CD8-positive, alpha-beta memory T cell (primary cell): ENCODE results near the gene BICDL2. TPM values are rescaled to one million over a fixed set of nuclear protein-coding genes. Genes with fewer than 3 reads are reported as not detected.
A peak's percentile ranks its signal among the peaks of the same experiment; 100 is the strongest.

Experiments used
- CTCF ChIA-PET: fragments of 350-600 bp; sonication (Branson Sonifier 250); formaldehyde crosslinking; loops from one replicate; lab custom pipeline; 2021; ENCODE audit warnings: antibody characterized with exemption; lab: Charles Lee
- POLR2A ChIA-PET: fragments of 350-600 bp; sonication (Branson Sonifier 250); formaldehyde crosslinking; loops from one replicate; lab custom pipeline; 2021; ENCODE audit warnings: antibody characterized with exemption; lab: Charles Lee
- DNase-seq, 5 donors: peaks; one replicate each; pipeline versions ENCODE4 v3.0.0 to v3.0.0-alpha.2; 2020 to 2022; ENCODE audit warnings: mixed read lengths in 1 of 5
- H3K27ac ChIP-seq: one replicate; pipeline ENCODE4 v1.7.0; 2013; ENCODE audit warnings: low read depth, mild to moderate bottlenecking, low read length, moderate library complexity
- H3K27me3 ChIP-seq: 2 replicates; pipeline ENCODE4 v1.7.0; 2013; ENCODE audit warnings: low read length, mild to moderate bottlenecking; ENCODE audit not compliant: insufficient read depth, poor library complexity, severe bottlenecking
- H3K36me3 ChIP-seq: 2 replicates; pipeline ENCODE4 v1.7.0; 2013; ENCODE audit warnings: mild to moderate bottlenecking, low read length, moderate library complexity; ENCODE audit not compliant: insufficient read depth
- H3K4me1 ChIP-seq: 2 replicates; pipeline ENCODE4 v1.7.0; 2013; ENCODE audit warnings: mild to moderate bottlenecking, low read length, moderate library complexity; ENCODE audit not compliant: insufficient read depth
- H3K4me3 ChIP-seq: 2 replicates; pipeline ENCODE4 v1.7.0; 2013; ENCODE audit warnings: mild to moderate bottlenecking, low read length
- H3K9me3 ChIP-seq: 2 replicates; pipeline ENCODE4 v1.7.0; 2013; ENCODE audit warnings: mild to moderate bottlenecking, low read length
- H3K27ac Mint-ChIP-seq, 8 donors: one replicate each; pipeline ENCODE4 v1.8.0; 2020 to 2021; ENCODE audit warnings: mixed read lengths in 8 of 8, mild to moderate bottlenecking in 6 of 8, inconsistent platforms in 3 of 8, moderate library complexity in 3 of 8
- H3K27me3 Mint-ChIP-seq, 2 donors: one replicate each; pipeline ENCODE4 v1.8.0; 2020 to 2021; ENCODE audit warnings: mixed read lengths in 2 of 2, mild to moderate bottlenecking in 1 of 2, moderate library complexity in 1 of 2
- H3K36me3 Mint-ChIP-seq, 3 donors: one replicate each; pipeline ENCODE4 v1.8.0; 2020 to 2021; ENCODE audit warnings: mixed read lengths in 3 of 3, inconsistent platforms in 1 of 3, mild to moderate bottlenecking in 1 of 3
- H3K4me1 Mint-ChIP-seq, 3 donors: one replicate each; pipeline ENCODE4 v1.8.0; 2020 to 2021; ENCODE audit warnings: mixed read lengths in 3 of 3, inconsistent platforms in 1 of 3, mild to moderate bottlenecking in 1 of 3
- H3K4me3 Mint-ChIP-seq, 7 donors: one replicate each; pipeline ENCODE4 v1.8.0; 2020 to 2021; ENCODE audit warnings: mixed read lengths in 7 of 7, mild to moderate bottlenecking in 6 of 7, moderate library complexity in 4 of 7, inconsistent platforms in 2 of 7
- H3K9me3 Mint-ChIP-seq, 5 donors: one replicate each; pipeline ENCODE4 v1.8.0; 2020 to 2022; ENCODE audit warnings: mixed read lengths in 5 of 5, mild to moderate bottlenecking in 3 of 5, moderate library complexity in 2 of 5, inconsistent platforms in 1 of 5
- polyA plus RNA-seq: library from polyadenylated mRNA; unstranded; fragments of 300-500 nt; fragmentation: Illumina TruSeq; gene quantifications from one replicate; pipeline ENCODE4 v1.2.3, GENCODE V29; 2021
- total RNA-seq, 2 experiments: library from RNA; stranded (reverse); gene quantifications; one replicate each; pipeline ENCODE4 v1.2.3, GENCODE V29; 2021

BICDL2 gene
- total and polyA plus RNA-seq, 3 experiments from 2014 or later = not detected

DNA sequence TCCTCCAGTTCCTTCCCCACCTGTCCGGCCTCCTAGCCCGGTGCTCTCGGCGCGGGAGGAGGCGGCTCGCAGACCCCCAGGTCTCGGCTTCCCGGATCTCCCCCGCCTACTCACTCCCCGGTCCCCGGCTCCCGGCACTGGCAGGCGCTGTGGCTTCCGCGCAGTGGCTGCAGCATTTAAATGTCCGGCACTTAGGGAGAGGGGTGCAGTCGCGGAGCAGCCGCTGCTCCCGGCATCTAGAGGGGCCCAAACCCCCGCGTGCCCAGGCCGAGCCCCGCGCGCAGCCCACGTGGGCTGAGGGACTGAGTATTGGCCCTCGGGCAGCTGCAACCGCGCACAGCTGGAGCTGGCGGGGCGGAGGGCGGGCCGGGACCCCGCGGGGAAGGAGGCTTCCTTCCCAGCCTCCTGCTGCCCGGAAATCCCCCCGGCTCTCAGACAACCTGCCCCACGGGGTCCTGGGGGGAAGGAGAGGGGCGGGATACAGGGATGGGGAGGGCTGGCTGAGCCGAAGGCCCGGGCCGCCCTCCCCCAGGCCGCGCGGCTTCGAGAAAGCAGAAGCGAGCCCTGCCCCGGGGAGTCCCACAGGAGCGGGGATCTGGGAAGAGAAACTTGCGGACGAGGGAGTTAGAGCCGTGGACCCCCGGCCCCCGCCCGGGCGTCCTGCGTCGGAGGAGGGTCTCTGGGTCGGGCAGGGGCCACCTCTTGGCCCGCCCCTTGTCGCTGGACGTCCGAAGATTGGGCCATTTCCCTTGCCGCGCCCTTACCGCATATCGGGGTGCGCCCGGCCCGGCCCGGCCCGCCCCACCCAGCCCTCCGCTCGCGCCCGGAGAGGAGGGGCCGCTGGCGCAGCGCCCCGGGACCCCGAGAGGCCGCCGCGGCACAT is 9.3 kb upstream of the BICDL2 start, which contains the start of gene MMP25:
Gene MMP25, plus strand, starts transcription at position 804 of the 883 bp plus-strand sequence. CDS start 357 bp downstream, outside the sequence.
- peaks cover 43% of the 10 kb centered on the region for H3K27me3 ChIP-seq
- no peaks in the 10 kb centered on the region for H3K36me3 ChIP-seq
- Mint-ChIP-seq H3K4me3 (peak within 1 kb of the TSS; percentile 56 to 89 (median 83)), H3K36me3 (no peaks in the 10 kb centered on the region), H3K27ac (peak within 1 kb of the TSS in 5 of 8 donors; percentile 36 to 94 (median 42)), H3K27me3 (peaks cover 13 to 34% of the 10 kb centered on the region in 2 donors), H3K9me3 (no peaks in the 10 kb centered on the region), H3K4me1 (peaks cover 16 to 40% (median 31%) of the 10 kb centered on the region in 3 donors)
- no peaks in the 10 kb centered on the region for H3K9me3 ChIP-seq
- ChIA-PET CTCF (interaction anchor here (0.7 to 9.7 kb wide), 6 partner anchors 11 to 84 kb away, joined by 3 to 119 read pairs (median 6); no protein-coding TSS in a partner anchor), POLR2A (interaction anchor here (0.6 to 1.4 kb wide), 5 partner anchors 11 to 166 kb away, joined by 3 to 6 read pairs (median 5); no protein-coding TSS in a partner anchor)
- DNase-seq = no peak
- H3K4me3 ChIP-seq = peak within 1 kb of the TSS; percentile 51
- H3K4me1 ChIP-seq = peaks cover 27% of the 10 kb centered on the region
- H3K27ac ChIP-seq = no peak within 1 kb of the TSS

DNA sequence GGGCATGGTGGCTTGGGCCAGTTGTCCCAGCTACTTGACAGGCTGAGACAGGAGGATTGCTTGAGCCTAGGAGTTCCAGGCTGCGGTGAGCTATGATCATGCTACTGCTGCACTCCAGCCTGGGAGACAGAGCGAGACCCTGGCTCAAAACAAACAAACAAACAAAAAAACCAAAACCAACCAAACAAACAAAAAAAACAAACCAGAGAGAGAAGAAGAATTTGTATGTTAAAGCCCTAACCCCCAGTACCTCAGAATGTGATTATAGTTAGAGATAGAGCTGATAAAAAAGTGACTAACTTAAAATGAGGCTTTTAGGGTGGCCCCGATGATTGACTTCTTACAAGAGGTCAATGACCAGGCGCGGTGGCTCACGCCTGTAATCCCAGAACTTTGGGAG is 8.0 kb upstream of the BICDL2 start:
- Histone ChIP-seq H3K9me3 (no peaks in the 10 kb centered on the region), H3K36me3 (no peaks in the 10 kb centered on the region), H3K4me3 (no peak overlapping the region), H3K27me3 (peaks cover 51% of the 10 kb centered on the region), H3K4me1 (peaks cover 27% of the 10 kb centered on the region), H3K27ac (no peak overlapping the region)
- Mint-ChIP-seq H3K4me1 (peaks cover 12 to 30% (median 22%) of the 10 kb centered on the region in 3 donors), H3K27ac (peak overlapping the region in 3 of 8 donors; percentile 6 to 66 (median 42)), H3K4me3 (peak overlapping the region; percentile 56 to 89 (median 83)), H3K9me3 (no peaks in the 10 kb centered on the region), H3K36me3 (no peaks in the 10 kb centered on the region), H3K27me3 (peaks cover 17 to 34% of the 10 kb centered on the region in 2 donors)
- ChIA-PET CTCF (interaction anchor here (0.9 to 9.7 kb wide), 5 partner anchors 9 to 85 kb away, joined by 3 to 119 read pairs (median 9); no protein-coding TSS in a partner anchor), POLR2A (interaction anchor here (0.8 kb wide), 1 partner anchor 8 kb away, joined by 3 read pairs; the partner anchor contains the start of gene BICDL2)
- DNase-seq = no peak

DNA sequence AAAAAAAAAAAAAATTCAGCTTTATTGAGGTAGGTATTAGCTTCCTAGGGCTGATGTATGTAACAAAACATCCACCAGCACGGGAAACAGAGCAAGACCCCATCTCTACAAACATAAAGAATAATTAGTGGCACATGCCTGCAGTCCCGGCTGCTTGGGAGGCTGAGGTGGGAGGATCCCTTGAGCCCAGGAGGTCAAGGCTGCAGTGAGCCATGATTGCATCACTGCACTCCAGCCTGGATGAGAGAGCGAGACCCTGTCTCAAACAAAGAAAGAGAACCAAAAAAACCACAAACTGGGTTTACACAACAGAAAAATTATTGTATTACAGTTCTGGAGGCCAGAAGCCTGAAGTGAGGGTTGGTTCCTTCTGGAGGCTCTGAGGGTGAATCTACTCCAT is 5.6 kb upstream of the BICDL2 start:
- Histone ChIP-seq H3K4me3 (no peak overlapping the region), H3K4me1 (peaks cover 27% of the 10 kb centered on the region), H3K36me3 (no peaks in the 10 kb centered on the region), H3K9me3 (no peaks in the 10 kb centered on the region), H3K27me3 (peaks cover 71% of the 10 kb centered on the region), H3K27ac (no peak overlapping the region)
- ChIA-PET CTCF (interaction anchor here (1.5 to 9.7 kb wide), 2 partner anchors 12 to 39 kb away, joined by 3 to 119 read pairs; no protein-coding TSS in a partner anchor), POLR2A (interaction anchor here (1.2 kb wide), 1 partner anchor 11 kb away, joined by 5 read pairs; no protein-coding TSS in a partner anchor)
- no peak for DNase-seq
- Mint-ChIP-seq H3K27me3 (peaks cover 37 to 51% of the 10 kb centered on the region in 2 donors), H3K27ac (no peak overlapping the region), H3K4me3 (no peak overlapping the region), H3K36me3 (no peaks in the 10 kb centered on the region), H3K4me1 (peaks cover 7 to 16% (median 11%) of the 10 kb centered on the region in 3 donors), H3K9me3 (no peaks in the 10 kb centered on the region)

DNA sequence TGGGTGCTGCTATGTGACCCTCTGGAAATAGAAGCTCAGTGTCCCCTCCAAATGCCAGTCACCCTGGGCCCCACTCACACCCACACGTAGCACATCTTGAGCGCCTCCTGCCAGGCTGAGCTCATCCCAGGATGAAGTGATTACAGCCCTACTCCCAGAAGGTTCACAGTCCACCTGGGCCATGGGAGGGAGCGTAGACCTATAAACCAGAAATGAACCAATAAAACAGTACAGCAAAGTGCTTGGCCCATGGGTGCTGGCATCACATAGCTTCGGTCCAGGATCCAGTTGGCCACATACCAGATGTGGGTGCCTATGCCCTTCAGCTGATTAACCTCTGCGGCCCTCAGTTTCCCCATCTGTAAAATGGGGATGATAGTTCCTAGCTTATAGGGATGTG is 2.2 kb upstream of the BICDL2 start:
- H3K27ac Mint-ChIP-seq = no peak overlapping the region
- H3K27me3 Mint-ChIP-seq = peaks cover 53 to 57% of the 10 kb centered on the region in 2 donors
- CTCF ChIA-PET = interaction anchor here (0.6 to 9.7 kb wide), 5 partner anchors 8 to 91 kb away, joined by 3 to 119 read pairs (median 6); partner anchors contain the start of gene THOC6
- H3K36me3 Mint-ChIP-seq = no peaks in the 10 kb centered on the region
- peaks cover 74% of the 10 kb centered on the region for H3K27me3 ChIP-seq
- no peak overlapping the region for H3K27ac ChIP-seq
- no peaks in the 10 kb centered on the region for H3K9me3 ChIP-seq
- H3K9me3 Mint-ChIP-seq = no peaks in the 10 kb centered on the region
- H3K4me3 Mint-ChIP-seq = no peak overlapping the region
- POLR2A ChIA-PET = no interaction called here
- DNase-seq = no peak
- H3K4me3 ChIP-seq = no peak overlapping the region
- H3K4me1 ChIP-seq = peaks cover 11% of the 10 kb centered on the region
- peaks cover 3 to 10% (median 9%) of the 10 kb centered on the region in 3 donors for H3K4me1 Mint-ChIP-seq
- H3K36me3 ChIP-seq = no peaks in the 10 kb centered on the region

DNA sequence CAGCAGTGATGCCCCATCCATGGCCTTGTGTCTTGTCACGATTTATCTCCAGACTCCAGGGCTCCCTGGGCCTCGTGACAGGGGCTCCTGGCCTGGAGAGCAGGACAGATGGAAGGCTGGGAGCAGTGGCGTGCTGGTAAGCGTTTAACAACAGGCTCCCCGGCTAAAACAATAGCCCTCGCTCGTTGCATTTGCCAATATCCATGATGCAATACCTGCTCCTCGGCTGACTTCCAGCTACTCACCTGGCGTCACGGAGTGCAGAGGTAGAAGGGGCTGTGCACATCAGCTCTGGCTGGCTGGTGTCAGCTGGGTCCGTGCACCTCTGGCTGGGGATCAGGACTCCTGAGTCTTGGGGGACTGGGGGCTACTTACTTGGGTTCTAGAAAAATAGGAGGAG is 1.5 kb upstream of the BICDL2 start:
- ChIA-PET CTCF (interaction anchor here (0.6 to 9.7 kb wide), 4 partner anchors 8 to 91 kb away, joined by 3 to 119 read pairs (median 6); partner anchors contain the start of gene THOC6), POLR2A (no interaction called here)
- H3K4me1 Mint-ChIP-seq = peaks cover 3 to 13% (median 9%) of the 10 kb centered on the region in 3 donors
- no peak overlapping the region for H3K27ac ChIP-seq
- no peak for DNase-seq
- H3K4me1 ChIP-seq = peaks cover 11% of the 10 kb centered on the region
- H3K4me3 ChIP-seq = no peak overlapping the region
- peaks cover 70% of the 10 kb centered on the region for H3K27me3 ChIP-seq
- peaks cover 54 to 56% of the 10 kb centered on the region in 2 donors for H3K27me3 Mint-ChIP-seq
- H3K9me3 ChIP-seq = no peaks in the 10 kb centered on the region
- no peaks in the 10 kb centered on the region for H3K36me3 ChIP-seq
- no peaks in the 10 kb centered on the region for H3K9me3 Mint-ChIP-seq
- no peak overlapping the region for H3K27ac Mint-ChIP-seq
- H3K36me3 Mint-ChIP-seq = no peaks in the 10 kb centered on the region
- H3K4me3 Mint-ChIP-seq = no peak overlapping the region

DNA sequence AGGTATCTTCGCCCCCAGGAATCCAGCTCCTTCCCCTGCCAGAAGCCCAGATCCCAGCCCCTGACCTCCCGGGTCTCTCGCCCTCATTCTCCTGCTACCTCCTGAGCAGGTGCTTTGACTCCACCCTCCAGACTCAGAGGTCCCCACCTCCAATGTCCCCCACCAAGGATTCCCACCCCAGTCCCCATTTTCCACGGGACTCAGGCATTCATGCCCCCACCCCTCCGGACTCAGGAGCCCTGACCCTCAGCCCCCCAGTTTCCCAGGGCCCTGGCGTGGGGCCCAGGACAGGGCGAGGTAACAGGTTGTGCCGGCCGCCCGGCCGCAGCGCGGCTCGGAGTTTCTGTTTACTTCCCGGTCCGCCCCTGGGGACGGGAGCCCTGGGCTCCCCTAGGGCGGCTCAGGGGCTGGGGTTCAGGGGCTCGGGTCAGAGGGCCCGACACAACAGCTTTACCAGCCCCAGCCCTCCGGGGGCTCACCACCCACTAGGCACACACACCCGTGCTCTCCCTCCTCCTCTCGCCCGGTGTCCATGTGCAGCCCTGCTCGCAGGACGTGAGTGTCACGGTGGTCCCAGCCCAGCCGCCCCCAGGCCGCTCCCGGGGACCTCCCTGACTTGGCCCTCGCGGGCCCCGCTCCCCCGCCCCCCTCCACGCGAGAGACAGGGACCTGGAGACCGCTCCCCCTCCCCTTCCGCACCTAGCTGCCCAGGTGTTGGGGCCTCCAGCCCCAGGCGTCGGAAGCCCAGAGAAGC is 595 bp downstream of the BICDL2 start:
- POLR2A ChIA-PET = interaction anchor here (1.0 to 1.3 kb wide), 3 partner anchors 8 to 13 kb away, joined by 3 to 4 read pairs (median 4); no protein-coding TSS in a partner anchor
- H3K4me1 Mint-ChIP-seq = peaks cover 5 to 16% (median 9%) of the 10 kb centered on the region in 3 donors

More for the DNA sequence above, 595 bp downstream of the BICDL2 start:
- no peaks in the 10 kb centered on the region for H3K9me3 Mint-ChIP-seq
- no peaks in the 10 kb centered on the region for H3K36me3 ChIP-seq
- no peak for DNase-seq
- CTCF ChIA-PET = interaction anchor here (1.1 to 17.8 kb wide), 6 partner anchors 9 to 143 kb away, joined by 3 to 289 read pairs (median 54); partner anchors contain the start of genes CLDN9 and ZNF213
- H3K27ac ChIP-seq = no peak overlapping the region
- H3K36me3 Mint-ChIP-seq = no peaks in the 10 kb centered on the region
- H3K27me3 ChIP-seq = peaks cover 65% of the 10 kb centered on the region
- H3K27me3 Mint-ChIP-seq = peaks cover 50 to 67% of the 10 kb centered on the region in 2 donors
- no peaks in the 10 kb centered on the region for H3K9me3 ChIP-seq
- peak overlapping the region in 2 of 8 donors; percentile 24 to 87 for H3K27ac Mint-ChIP-seq
- peaks cover 11% of the 10 kb centered on the region for H3K4me1 ChIP-seq
- no peak overlapping the region for H3K4me3 ChIP-seq
- H3K4me3 Mint-ChIP-seq = peak overlapping the region in 6 of 7 donors; percentile 3 to 64 (median 34)
